ENCODE results near the gene HOXA13.

GRCh38 chr7:27174874-27175625 is 24.8 kb downstream of the HOXA13 start:
- no peak for TF ChIP-seq TAF1 (IDR thresholded peaks at IDR 0.05; ENCODE audit: low read depth)
- TF ChIP-seq CTCF (IDR thresholded peaks at IDR 0.05; ENCODE audit: poor library complexity, severe bottlenecking) = no peak
- no peak for TF ChIP-seq RAD21 (conservative IDR thresholded peaks at IDR 0.05)
- TF ChIP-seq MXI1 (conservative IDR thresholded peaks at IDR 0.05; ENCODE audit: poor library complexity, severe bottlenecking) = no peak
- no peak for TF ChIP-seq EZH2 (IDR thresholded peaks at IDR 0.05; ENCODE audit: borderline replicate concordance, insufficient read depth, low read length, poor library complexity, severe bottlenecking)
- TF ChIP-seq POLR2AphosphoS5 (IDR thresholded peaks at IDR 0.05) = no peak
- no peak for TF ChIP-seq SMC3 (conservative IDR thresholded peaks at IDR 0.05; ENCODE audit: poor library complexity)

All from neural cell (in vitro differentiated cells).